ENCODE data around the gene PPP1R15B.
"Not testable (repeated sequence)": the region's sequence is repeated elsewhere in the genome, so short reads cannot be mapped to it uniquely, and the experiment has no call there.

PPP1R15B gene

DNA sequence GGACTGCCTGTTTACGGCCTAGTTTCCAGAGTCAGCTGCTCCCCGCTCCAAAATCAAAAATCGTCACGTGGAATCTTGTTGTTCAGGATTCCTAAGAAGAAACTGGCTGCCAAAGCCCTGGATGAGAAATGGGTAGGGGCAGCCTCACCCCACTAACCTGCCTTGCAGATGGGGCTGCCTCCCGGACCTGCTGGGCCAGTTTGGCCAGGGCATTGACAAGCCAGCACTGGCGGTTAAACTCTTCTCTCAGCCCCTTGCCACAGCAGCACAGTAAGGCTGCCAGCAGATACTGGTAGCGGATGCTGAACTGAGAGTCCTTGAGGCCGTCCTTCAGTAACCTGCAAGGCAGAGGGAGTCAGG lies 31.6 kb upstream of the PPP1R15B start:
- no peak for DNase-seq

- no peak for DNase-seq
Measured at GRCh38 chr1:204442376-204443259, 31.0 kb upstream of the PPP1R15B start.

DNA sequence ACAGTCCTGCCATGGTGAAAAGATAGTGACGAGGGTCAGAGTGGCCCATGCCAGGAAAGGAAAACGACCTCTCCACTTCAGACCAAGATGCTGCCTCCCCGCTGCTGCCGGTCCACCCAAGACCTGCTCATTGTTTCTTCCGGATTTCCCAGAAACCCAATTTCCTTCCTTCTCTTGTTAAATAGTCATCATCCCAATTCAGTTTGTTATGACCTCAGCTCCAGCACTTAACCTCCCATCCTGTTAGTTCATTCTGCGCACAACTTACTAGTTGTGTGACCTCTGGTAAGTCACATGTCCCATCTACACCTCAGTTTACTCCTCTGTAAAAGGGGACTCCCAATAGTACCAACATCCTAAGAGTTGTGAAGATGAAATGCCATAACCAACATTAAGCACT lies 29.9 kb upstream of the PPP1R15B start:
- no peak for DNase-seq

DNA sequence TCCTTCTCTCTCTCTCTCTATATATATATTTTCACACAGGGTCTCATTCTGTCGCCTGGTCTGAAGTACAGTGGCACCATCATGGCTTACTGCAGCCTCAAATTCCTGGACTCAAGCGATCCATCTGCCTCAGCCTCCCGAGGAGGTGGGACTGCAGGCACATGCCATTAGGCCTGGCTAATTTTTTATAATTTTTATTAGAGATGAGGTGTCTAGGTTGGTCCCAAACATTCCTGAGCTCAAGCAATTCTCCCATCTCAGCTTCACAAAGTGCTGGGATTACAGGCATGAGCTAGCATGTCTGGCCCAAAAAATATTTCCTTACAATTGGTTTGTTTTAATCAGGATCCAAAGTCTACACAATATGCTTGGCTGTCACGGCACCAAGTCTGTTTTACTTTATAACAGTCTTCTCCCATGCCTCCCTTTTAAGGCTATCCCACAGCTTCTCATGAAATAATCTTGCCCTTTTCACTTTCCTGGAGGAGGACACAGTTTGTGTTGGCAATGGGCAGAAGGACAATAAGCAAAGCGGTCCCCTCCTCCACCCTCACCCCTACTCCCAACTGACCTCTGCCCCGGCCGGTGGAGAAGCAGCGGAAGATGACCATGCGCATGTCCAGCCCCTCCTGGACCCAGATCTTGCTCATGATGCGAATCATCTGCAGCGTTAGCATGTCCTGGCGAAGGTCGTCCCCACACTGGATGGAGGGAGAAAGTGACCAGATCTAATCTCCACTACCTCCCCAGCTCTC lies 28.2 kb upstream of the PPP1R15B start:
- no peak for DNase-seq

GRCh38 chr1:204438628-204439027 lies 27.0 kb upstream of the PPP1R15B start:
- peak; percentile 36 for DNase-seq

DNA sequence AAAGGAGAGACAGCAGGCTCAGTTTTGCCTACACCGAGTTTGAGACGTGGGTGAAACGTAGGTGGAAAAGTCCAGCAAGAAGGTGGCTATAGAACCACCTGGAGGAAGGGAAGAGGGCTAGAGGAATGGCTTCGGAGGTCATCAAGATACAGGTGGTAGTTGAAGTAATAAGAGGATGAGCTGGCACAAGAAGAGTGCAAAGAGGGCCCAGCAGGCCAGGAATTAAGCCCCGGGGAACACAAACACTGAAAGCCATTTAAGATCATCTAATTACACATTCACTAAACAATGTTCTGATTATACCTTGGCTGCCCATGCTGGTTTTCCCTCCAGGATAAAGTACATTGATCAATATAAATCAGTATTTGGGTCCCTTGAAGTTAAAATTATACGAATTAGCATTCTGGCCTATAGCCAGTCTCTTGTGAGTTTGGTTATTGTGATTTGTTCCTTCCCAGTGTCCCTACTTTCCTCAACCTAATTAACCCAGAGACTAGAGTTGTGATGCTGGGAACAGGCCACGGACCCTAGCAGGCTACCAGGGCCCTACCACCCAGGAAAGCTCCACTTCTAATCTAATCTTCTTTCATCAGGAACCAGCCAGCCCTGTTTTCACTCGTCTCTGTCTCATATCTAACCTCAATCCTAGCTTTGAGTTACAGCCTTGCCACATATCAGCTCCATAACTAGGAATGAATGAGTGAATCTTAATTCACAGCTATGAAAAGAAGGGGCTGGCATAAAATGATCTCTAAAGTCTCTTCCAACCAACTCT lies 26.4 kb upstream of the PPP1R15B start:
- DNase-seq = no peak

DNA sequence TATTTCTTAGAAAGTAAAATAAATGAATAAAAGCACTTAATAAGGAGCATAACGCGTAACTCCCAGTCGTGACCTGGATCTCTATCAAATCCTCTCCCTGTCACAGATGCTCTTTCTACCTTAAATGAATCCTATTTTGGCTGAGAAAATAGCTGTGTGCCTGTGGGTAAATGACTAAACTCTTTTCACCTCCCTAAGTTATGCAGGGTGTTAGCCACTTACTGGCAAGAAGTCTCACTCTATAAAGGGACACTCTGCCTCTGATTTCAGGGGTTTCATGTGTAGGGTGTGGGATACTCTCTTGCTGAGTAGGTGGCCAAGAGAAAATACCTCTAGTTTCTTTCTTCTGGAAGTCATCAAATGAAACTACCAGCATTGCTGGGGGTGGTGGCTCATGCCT lies 24.3 kb upstream of the PPP1R15B start:
- DNase-seq = no peak

DNA sequence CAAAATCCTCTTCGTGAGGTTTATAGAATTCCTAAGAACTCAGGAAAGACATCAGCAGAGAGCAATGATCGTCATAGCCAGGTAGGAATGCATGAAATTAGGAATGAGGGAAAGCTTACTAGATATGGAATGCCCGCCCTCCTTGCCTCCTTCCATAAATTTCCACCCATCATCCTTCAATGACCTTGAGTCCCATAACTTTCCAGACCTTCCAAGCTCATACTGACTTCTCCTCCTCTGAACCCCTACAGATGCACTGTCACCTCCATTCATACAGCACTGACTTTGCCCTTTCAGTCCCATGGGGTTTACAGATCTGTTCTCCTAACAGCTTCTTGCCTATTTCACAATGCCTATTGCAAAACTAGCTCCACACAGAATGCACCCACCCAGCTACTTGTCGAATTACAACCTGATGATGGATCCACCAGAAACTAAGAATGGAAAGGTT lies 23.8 kb upstream of the PPP1R15B start:
- DNase-seq = no peak

GRCh38 chr1:204434116-204434755 lies 22.6 kb upstream of the PPP1R15B start:
- no peak for DNase-seq

- DNase-seq = no peak
Measured at GRCh38 chr1:204432708-204433107, 21.1 kb upstream of the PPP1R15B start.

- DNase-seq = peak; percentile 90
Measured at GRCh38 chr1:204431310-204432184, 19.9 kb upstream of the PPP1R15B start.

- DNase-seq = no peak
Measured at GRCh38 chr1:204429746-204430145, 18.1 kb upstream of the PPP1R15B start.

- no peak for DNase-seq
Measured at GRCh38 chr1:204426971-204427701, 15.5 kb upstream of the PPP1R15B start.

GRCh38 chr1:204426474-204426873 lies 14.9 kb upstream of the PPP1R15B start:
- DNase-seq = no peak

- DNase-seq = no peak
Measured at GRCh38 chr1:204426035-204426436, 14.4 kb upstream of the PPP1R15B start.

DNA sequence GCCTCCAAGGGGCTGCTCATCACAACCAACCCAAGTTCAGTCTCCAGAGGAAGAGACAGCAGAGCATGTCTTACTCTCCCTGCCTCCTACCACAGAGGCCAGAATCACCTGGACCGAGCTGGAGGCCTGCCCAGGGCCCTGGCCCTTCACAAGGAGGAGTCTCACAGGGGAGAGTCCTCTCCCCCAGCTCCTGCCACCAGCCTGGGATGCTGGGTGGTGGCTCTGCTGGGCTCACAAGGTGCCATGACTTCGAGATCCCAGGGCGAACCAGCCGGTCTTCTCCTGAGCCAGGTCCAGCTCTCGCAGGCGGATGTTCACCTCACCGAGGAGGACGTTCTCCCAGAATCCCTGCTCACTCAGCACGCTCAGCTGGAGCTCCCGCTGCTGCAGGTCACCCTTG lies 13.0 kb upstream of the PPP1R15B start:
- DNase-seq = no peak

DNA sequence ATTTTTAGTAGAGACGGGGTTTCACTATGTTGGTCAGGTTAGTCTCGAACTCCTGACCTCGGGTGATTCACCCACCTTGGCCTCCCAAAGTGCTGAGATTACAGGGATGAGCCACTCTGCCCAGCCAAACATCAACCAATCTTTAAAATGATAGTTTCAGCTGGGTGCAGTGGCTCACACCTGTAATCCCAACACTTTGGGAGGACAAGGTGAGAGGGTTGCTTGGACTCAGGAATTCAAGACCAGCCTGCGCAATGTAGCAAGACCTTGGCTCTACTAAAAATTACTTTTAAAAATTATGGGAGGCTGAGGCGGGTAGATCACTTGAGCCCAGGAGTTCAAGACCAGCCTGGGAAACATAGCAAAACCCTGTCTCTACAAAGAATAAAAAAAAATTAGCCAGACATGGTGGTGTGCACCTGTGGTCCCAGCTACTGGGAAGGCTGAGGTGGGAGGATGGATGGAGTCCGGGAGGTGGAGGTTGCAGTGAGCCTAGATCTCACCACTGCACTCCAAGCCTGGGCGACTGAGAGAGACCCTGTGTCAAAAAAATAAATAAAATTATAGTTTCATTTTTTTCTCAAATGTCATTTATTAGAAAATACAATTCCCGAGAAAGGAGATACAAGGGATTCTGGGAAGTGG lies 10.6 kb upstream of the PPP1R15B start:
- DNase-seq = not testable (repeated sequence)

DNA sequence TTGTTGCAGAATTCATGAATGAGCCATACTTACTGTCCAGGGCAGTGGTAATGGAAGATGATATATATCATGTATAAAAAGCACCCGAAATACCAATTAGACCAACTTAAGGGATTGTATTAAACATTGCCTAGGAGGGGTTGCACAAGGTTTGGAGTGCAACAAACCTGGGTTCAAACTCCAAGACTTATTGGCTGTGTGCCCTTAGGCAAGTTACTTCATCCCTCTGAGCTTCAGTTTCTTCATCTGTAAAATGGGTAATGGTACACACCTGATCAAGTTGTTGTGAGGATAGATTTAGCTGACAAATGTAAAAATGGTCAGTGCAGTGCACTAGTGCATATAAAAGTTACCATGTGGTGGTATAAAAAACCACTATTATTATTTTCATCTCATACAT lies 9.8 kb upstream of the PPP1R15B start:
- DNase-seq = no peak

- DNase-seq = no peak
Measured at GRCh38 chr1:204420039-204421004, 8.7 kb upstream of the PPP1R15B start.

Measured in stimulated activated CD8-positive, alpha-beta memory T cell treated with anti-CD3 and anti-CD28 coated beads, Interleukin-4, amount 100 ng/mL, for 48 hours (primary cell).